ENCODE measurements around the gene GSDME.

GSDME gene

GRCh38 chr7:24701261-24702235, 55.7 kb downstream of the GSDME start:
- DNase-seq, result no peak

GRCh38 chr7:24700521-24701260, 56.6 kb downstream of the GSDME start:
- DNase-seq, result no peak

GRCh38 chr7:24698531-24699266, 58.6 kb downstream of the GSDME start:
- DNase-seq, result no peak

GRCh38 chr7:24697416-24697815, 59.8 kb downstream of the GSDME start:
- no peak for DNase-seq

- no peak for DNase-seq
These were observed 64.7 kb downstream of the GSDME start for GRCh38 chr7:24692592-24692991.

- peak; percentile 69 for DNase-seq
These were observed 67.0 kb downstream of the GSDME start for GRCh38 chr7:24690251-24690650.

- DNase-seq, result no peak
These were observed 71.6 kb downstream of the GSDME start for GRCh38 chr7:24685708-24686107.

- DNase-seq, result no peak
These were observed 86.5 kb downstream of the GSDME start for GRCh38 chr7:24670782-24671181.

- DNase-seq, result no peak
These were observed 87.2 kb downstream of the GSDME start for GRCh38 chr7:24669971-24670591.

GRCh38 chr7:24668927-24669635, 88.2 kb downstream of the GSDME start:
- DNase-seq, result no peak

GRCh38 chr7:24665564-24666294, 91.5 kb downstream of the GSDME start:
- peak; percentile 43 for DNase-seq

GRCh38 chr7:24660546-24660945, 96.7 kb downstream of the GSDME start:
- DNase-seq, result no peak

GRCh38 chr7:24659505-24659904, 97.8 kb downstream of the GSDME start:
- DNase-seq, result no peak

- no peak for DNase-seq
These were observed 99.3 kb downstream of the GSDME start for GRCh38 chr7:24657980-24658379.

GRCh38 chr7:24656608-24657007, 100.7 kb downstream of the GSDME start:
- DNase-seq, result no peak

- DNase-seq, result no peak
These were observed 103.0 kb downstream of the GSDME start for GRCh38 chr7:24654305-24654704.

- peak; percentile 17 for DNase-seq
These were observed 103.8 kb downstream of the GSDME start for GRCh38 chr7:24653316-24654085.

- DNase-seq, result no peak
These were observed 104.9 kb downstream of the GSDME start for GRCh38 chr7:24652251-24652939.

Data from MV-4-11 (cell line).